ENCODE results near the gene CFD. TPM values are rescaled to one million over a fixed set of nuclear protein-coding genes. Genes with fewer than 3 reads are reported as not detected.

CFD gene
- total and polyA plus RNA-seq, 10 of the 15 experiments (the other 5 are each of a cell fraction or from before 2014, with no cell fraction given), result 0.05 to 1.1 (median 0.38) TPM; not detected in 4

DNA sequence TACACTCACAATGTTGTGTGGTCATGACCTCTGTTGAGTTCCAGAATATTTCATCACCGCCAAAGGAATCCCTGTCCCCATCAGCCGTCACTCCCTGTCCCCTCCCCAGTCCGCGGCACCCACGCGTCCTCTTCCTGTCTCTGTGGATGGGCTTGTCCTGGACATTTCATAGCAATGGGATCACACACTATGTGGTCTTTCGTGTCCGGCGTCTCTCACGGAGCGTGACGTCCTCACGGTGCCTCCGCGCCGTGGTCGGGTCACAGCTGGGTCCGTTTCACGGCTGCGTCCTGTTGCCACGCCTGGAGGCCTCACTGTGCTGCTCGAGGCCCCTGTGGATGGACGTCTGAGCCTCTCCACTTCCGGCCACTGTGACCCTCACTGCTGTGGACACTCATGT is 25.2 kb upstream of the CFD start:
- Histone ChIP-seq H3K4me1 (ENCODE audit: control insufficient read depth, insufficient read depth, low read length) (no peaks in the 10 kb centered on the region), H3K79me2 (ENCODE audit: control insufficient read depth, insufficient read depth, low read length) (no peaks in the 10 kb centered on the region), H3K4me3 (no peak overlapping the region), H3K4me2 (ENCODE audit: control insufficient read depth, insufficient read depth) (no peak overlapping the region), H3K36me3 (ENCODE audit: control insufficient read depth in 2 of 2, insufficient read depth in 2 of 2, low read length in 1 of 2) (no peaks in the 10 kb centered on the region), H3K27ac (ENCODE audit: control insufficient read depth, insufficient read depth) (no peak overlapping the region), H3K9me3 (replicated peaks; ENCODE audit: control insufficient read depth, insufficient read depth, low read length) (no peaks in the 10 kb centered on the region), H3K27me3 (replicated peaks in 1 of 2; ENCODE audit: control insufficient read depth in 2 of 2, insufficient read depth in 2 of 2, low read length in 1 of 2) (no peaks in the 10 kb centered on the region), H4K20me1 (ENCODE audit: control insufficient read depth, insufficient read depth) (no peaks in the 10 kb centered on the region), H3K9ac (ENCODE audit: control insufficient read depth, insufficient read depth, low read length) (no peak overlapping the region), H2AFZ (ENCODE audit: control insufficient read depth, low read depth, low read length) (no peak overlapping the region)
- FAIRE-seq (no peak), DNase-seq (ENCODE audit: low read depth, low spot score) (no peak), ATAC-seq (no peak)
- in situ Hi-C loops (cut with MboI), result no loop called here
- no peak for TF ChIP-seq FOXM1 (IDR thresholded peaks at IDR 0.05; ENCODE audit: low read depth, low read length)
- no peak for TF ChIP-seq NR2C1 (IDR thresholded peaks at IDR 0.05)
- RAD21 ChIA-PET (ENCODE audit: unreplicated experiment), result no interaction called here
- BruUV-seq (replicated peaks), result no TSS peak
- POLR2A ChIA-PET, result no interaction called here
- intact Hi-C loops (cut with micrococcal nuclease; ENCODE audit: unreplicated experiment), result no loop called here
- 64% methylated on average over 24 of the region's 24 CpGs for WGBS (ENCODE audit: insufficient coverage, insufficient replicate concordance, low lambda C conversion rate, missing lambda C conversion rate)
- SMC1A ChIA-PET (ENCODE audit: uncharacterized antibody, unreplicated experiment), result no interaction called here
- CTCF ChIA-PET, result no interaction called here

DNA sequence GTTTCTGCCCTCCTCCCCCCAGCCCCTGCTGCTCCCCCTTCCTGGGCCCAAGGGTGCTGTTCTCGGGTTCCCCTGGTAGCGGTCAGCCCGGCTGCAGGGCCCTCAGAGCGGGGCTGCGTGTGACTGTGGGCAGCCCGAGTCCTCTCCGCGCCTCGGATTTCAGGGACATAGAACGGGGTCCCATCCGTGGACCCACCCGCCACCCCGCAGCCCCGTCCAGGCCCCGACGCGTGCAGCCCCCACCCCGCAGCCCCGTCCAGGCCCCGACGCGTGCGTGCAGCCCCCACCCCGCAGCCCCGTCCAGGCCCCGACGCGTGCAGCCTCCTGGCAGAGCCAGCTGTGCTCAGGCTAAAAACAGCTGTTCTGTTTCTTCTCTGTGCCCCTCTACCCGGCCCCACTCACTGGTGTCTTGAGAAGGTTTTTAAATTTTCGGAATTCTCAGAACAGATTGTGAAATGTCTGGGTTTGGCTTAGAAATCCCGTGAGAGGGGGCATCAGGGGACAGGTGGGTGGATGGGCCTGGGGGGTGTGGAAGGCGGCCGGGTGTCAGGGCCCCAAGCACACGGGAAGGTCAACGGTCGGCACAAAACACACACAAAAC is 24.2 kb upstream of the CFD start:
- 61% methylated on average over 25 of the region's 36 CpGs for WGBS (ENCODE audit: insufficient coverage, insufficient replicate concordance, low lambda C conversion rate, missing lambda C conversion rate)
- H4K20me1 ChIP-seq (ENCODE audit: control insufficient read depth, insufficient read depth), result no peaks in the 10 kb centered on the region
- ChIA-PET RAD21 (ENCODE audit: unreplicated experiment) (no interaction called here), SMC1A (ENCODE audit: uncharacterized antibody, unreplicated experiment) (no interaction called here), POLR2A (no interaction called here), CTCF (no interaction called here)
- no peaks in the 10 kb centered on the region for H3K27me3 ChIP-seq (replicated peaks in 1 of 2; ENCODE audit: control insufficient read depth in 2 of 2, insufficient read depth in 2 of 2, low read length in 1 of 2)
- ATAC-seq (no peak), DNase-seq (ENCODE audit: low read depth, low spot score) (no peak), FAIRE-seq (no peak)
- no peak overlapping the region for H3K27ac ChIP-seq (ENCODE audit: control insufficient read depth, insufficient read depth)
- H3K36me3 ChIP-seq (ENCODE audit: control insufficient read depth in 2 of 2, insufficient read depth in 2 of 2, low read length in 1 of 2), result no peaks in the 10 kb centered on the region
- in situ Hi-C loops (cut with MboI), result no loop called here
- H3K9me3 ChIP-seq (replicated peaks; ENCODE audit: control insufficient read depth, insufficient read depth, low read length), result no peaks in the 10 kb centered on the region
- H3K4me3 ChIP-seq, result no peak overlapping the region
- no peaks in the 10 kb centered on the region for H3K4me1 ChIP-seq (ENCODE audit: control insufficient read depth, insufficient read depth, low read length)
- no peaks in the 10 kb centered on the region for H3K79me2 ChIP-seq (ENCODE audit: control insufficient read depth, insufficient read depth, low read length)
- intact Hi-C loops (cut with micrococcal nuclease; ENCODE audit: unreplicated experiment), result no loop called here
- H2AFZ ChIP-seq (ENCODE audit: control insufficient read depth, low read depth, low read length), result no peak overlapping the region
- H3K4me2 ChIP-seq (ENCODE audit: control insufficient read depth, insufficient read depth), result no peak overlapping the region
- BruUV-seq (replicated peaks), result no TSS peak
- H3K9ac ChIP-seq (ENCODE audit: control insufficient read depth, insufficient read depth, low read length), result no peak overlapping the region
- TF ChIP-seq KAT2A (conservative IDR thresholded peaks at IDR 0.05; ENCODE audit: control insufficient read depth, low read depth, low read length), result no peak
- TF ChIP-seq SMC3 (IDR thresholded peaks at IDR 0.05; ENCODE audit: borderline replicate concordance, low read length), result no peak
- TF ChIP-seq CBX3 (IDR thresholded peaks at IDR 0.05; ENCODE audit: borderline replicate concordance, low read depth), result no peak
- no peak for TF ChIP-seq ZNF207 (IDR thresholded peaks at IDR 0.05; ENCODE audit: borderline replicate concordance)
- no peak for TF ChIP-seq JUND (IDR thresholded peaks at IDR 0.05; ENCODE audit: low read depth, low read length)
- TF ChIP-seq ZZZ3 (IDR thresholded peaks at IDR 0.05; ENCODE audit: control insufficient read depth, insufficient read length, low read depth), result no peak
- TF ChIP-seq SP1 (IDR thresholded peaks at IDR 0.05; ENCODE audit: low read depth, low read length), result no peak
- TF ChIP-seq BHLHE40 (IDR thresholded peaks at IDR 0.05; ENCODE audit: borderline replicate concordance in 1 of 2, low read depth in 2 of 2, low read length in 1 of 2), result no peak
- TF ChIP-seq TAF1 (IDR thresholded peaks at IDR 0.05; ENCODE audit: borderline replicate concordance, low read depth, low read length), result no peak
- no peak for TF ChIP-seq EP300 (IDR thresholded peaks at IDR 0.05; ENCODE audit: borderline replicate concordance in 1 of 2, control insufficient read depth in 1 of 2, low read depth in 2 of 2, low read length in 2 of 2)
- TF ChIP-seq CUX1 (IDR thresholded peaks at IDR 0.05; ENCODE audit: insufficient replicate concordance, low read depth, low read length), result no peak
